ENCODE data around the gene SHC3.

SHC3 gene

DNA sequence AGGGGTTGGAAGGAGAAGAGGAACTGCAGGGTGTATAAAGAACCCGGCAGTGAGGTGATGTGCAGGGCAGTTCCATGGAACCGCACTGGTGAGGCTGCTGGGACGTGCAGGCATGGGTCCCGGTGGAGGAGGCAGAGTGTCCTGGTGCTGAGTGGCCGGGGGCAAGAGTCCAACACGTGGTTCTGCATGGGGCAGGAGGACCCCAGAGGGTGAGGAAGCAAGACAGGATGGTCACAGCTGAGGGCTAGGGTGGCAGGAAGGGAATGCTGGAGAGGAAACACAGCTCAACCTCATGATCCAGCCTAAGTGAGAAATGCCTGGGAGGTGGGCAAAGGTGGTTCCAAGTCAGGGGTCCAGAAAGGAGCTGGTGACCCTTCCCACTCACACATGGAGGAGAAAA lies 100.2 kb downstream of the SHC3 start:
- no peaks in the 10 kb centered on the region; the same call in 1 of the 2 replicates for H3K36me3 ChIP-seq (ENCODE audit: control insufficient read depth, insufficient read depth, low read length)
- H3K4me3 ChIP-seq (ENCODE audit: low read depth, low read length) = no peak overlapping the region
- no peaks in the 10 kb centered on the region for H3K9me3 ChIP-seq (ENCODE audit: control insufficient read depth, insufficient read depth, low read depth, low read length)
- no peaks in the 10 kb centered on the region for H3K4me1 ChIP-seq (ENCODE audit: control insufficient read depth, insufficient read depth, low read length)
- no peak overlapping the region for H3K27ac ChIP-seq (ENCODE audit: low read depth, low read length)
- H3K9ac ChIP-seq (ENCODE audit: low read length) = no peak overlapping the region
- no peaks in the 10 kb centered on the region for H3K27me3 ChIP-seq (ENCODE audit: control insufficient read depth, insufficient read depth, low read length)

DNA sequence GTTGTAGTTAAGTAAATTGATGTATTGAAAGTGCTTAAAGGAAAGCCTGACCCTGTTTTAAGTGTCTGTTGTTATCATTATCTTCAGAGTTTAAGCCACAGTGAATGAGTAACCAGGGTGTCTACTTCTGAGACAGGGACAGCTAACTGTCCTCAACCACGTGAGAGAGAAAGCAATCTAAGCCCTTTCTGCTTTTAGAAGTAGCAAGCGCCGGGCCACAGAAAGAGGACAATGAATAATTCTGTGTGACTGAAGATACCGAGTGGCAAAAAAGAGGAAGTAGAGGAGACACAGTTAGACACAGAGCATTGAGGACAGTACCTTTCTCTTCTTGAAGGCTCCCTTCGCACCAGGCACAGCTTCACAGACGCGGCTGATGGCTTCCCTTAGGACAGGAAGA lies 101.1 kb downstream of the SHC3 start:
- no peak overlapping the region for H3K4me3 ChIP-seq (ENCODE audit: low read depth, low read length)
- no peaks in the 10 kb centered on the region for H3K27me3 ChIP-seq (ENCODE audit: control insufficient read depth, insufficient read depth, low read length)
- no peaks in the 10 kb centered on the region for H3K4me1 ChIP-seq (ENCODE audit: control insufficient read depth, insufficient read depth, low read length)
- no peaks in the 10 kb centered on the region for H3K9me3 ChIP-seq (ENCODE audit: control insufficient read depth, insufficient read depth, low read depth, low read length)
- H3K27ac ChIP-seq (ENCODE audit: low read depth, low read length) = no peak overlapping the region
- H3K36me3 ChIP-seq (ENCODE audit: control insufficient read depth, insufficient read depth, low read length) = no peaks in the 10 kb centered on the region; the same call in 1 of the 2 replicates
- no peak overlapping the region for H3K9ac ChIP-seq (ENCODE audit: low read length)

DNA sequence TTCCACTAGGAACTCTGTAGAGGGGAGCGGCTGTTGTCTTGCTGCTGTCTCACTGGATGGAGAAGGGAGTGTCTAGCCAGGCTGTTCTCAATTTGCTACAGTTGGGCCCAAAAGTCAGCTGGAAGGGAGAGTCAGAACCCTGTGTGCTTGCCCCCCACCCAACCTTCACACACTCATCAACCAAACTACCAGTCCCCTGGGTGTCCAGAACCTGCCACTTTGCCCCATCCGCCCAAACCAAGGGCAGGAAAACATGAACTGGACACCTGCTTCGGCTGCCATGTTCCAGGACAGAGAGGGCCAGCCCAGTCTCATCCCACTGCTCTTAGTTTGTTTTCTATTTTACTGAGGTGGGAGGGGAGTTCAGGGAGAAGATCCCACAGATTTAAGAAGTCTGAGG lies 105.2 kb downstream of the SHC3 start:
- Histone ChIP-seq H3K27ac (ENCODE audit: low read depth, low read length) (no peak overlapping the region), H3K9me3 (ENCODE audit: control insufficient read depth, insufficient read depth, low read depth, low read length) (no peaks in the 10 kb centered on the region), H3K9ac (ENCODE audit: low read length) (no peak overlapping the region), H3K4me3 (ENCODE audit: low read depth, low read length) (no peak overlapping the region), H3K4me1 (ENCODE audit: control insufficient read depth, insufficient read depth, low read length) (no peaks in the 10 kb centered on the region), H3K27me3 (ENCODE audit: control insufficient read depth, insufficient read depth, low read length) (no peaks in the 10 kb centered on the region), H3K36me3 (ENCODE audit: control insufficient read depth, insufficient read depth, low read length) (no peaks in the 10 kb centered on the region; the same call in 1 of the 2 replicates)

DNA sequence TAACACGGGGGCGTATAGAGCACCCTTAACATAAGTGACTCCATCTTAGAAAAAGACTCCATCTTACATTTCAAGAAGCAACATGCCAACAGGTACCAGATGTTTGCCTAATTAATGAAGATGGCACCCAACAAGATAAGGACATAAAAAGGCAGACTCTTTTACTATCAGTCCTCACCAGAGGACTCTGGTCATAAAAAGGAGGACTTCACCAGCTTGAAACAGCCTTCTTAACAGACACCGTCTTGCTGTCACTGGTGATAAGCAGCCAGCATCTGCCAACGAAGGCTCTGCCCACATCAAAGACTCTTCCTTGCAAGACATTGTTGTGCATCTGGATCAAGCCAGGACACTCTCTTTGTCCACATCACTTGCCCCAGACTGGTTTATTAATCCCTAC lies 107.0 kb downstream of the SHC3 start:
- no peaks in the 10 kb centered on the region for H3K4me1 ChIP-seq (ENCODE audit: control insufficient read depth, insufficient read depth, low read length)
- no peaks in the 10 kb centered on the region for H3K9me3 ChIP-seq (ENCODE audit: control insufficient read depth, insufficient read depth, low read depth, low read length)
- no peaks in the 10 kb centered on the region for H3K27me3 ChIP-seq (ENCODE audit: control insufficient read depth, insufficient read depth, low read length)
- no peak overlapping the region for H3K27ac ChIP-seq (ENCODE audit: low read depth, low read length)
- H3K36me3 ChIP-seq (ENCODE audit: control insufficient read depth, insufficient read depth, low read length) = no peaks in the 10 kb centered on the region; the same call in 1 of the 2 replicates
- no peak overlapping the region for H3K4me3 ChIP-seq (ENCODE audit: low read depth, low read length)
- no peak overlapping the region for H3K9ac ChIP-seq (ENCODE audit: low read length)

DNA sequence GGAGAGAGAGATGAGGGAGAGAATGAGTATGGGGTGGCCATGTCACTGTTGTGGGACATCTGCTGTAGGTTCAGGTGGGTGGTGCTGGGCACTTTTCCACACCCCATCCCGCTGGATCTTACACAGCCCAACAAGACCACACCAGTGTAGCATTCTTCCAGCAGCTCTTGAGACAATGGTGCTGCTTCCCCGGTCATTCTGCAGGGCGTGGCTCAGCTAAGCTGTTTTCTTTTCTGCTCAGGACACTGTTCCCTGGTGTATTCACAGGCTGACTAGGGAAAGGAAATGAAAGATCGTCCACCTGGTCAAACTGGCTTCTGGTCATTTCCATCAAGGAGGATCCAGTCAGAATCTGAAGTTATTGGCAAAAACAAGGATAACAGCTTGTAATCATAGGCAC lies 111.8 kb downstream of the SHC3 start:
- Histone ChIP-seq H3K4me3 (ENCODE audit: low read depth, low read length) (no peak overlapping the region), H3K9ac (ENCODE audit: low read length) (no peak overlapping the region), H3K27me3 (ENCODE audit: control insufficient read depth, insufficient read depth, low read length) (no peaks in the 10 kb centered on the region), H3K9me3 (ENCODE audit: control insufficient read depth, insufficient read depth, low read depth, low read length) (no peaks in the 10 kb centered on the region), H3K27ac (ENCODE audit: low read depth, low read length) (no peak overlapping the region), H3K36me3 (ENCODE audit: control insufficient read depth, insufficient read depth, low read length) (no peaks in the 10 kb centered on the region), H3K4me1 (ENCODE audit: control insufficient read depth, insufficient read depth, low read length) (no peaks in the 10 kb centered on the region)

DNA sequence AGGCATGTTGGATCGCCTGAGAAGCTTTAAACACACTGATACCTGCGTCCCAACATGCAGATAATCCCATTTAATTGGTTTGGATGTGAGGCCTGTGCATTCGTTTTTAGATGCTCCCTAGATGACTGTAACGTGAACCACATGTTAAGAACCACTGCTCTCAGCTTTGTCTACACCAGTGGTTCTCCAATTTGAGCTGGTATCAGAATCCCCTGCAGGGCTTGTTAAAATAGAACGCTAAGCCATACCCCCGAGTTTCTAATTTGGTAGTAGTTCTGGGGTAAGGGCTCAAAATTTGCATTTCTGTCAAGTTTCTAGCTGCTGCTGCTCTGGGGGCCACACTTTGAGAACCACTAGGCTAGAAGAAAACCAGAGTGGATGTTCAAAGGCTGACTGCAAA lies 112.7 kb downstream of the SHC3 start:
- Histone ChIP-seq H3K4me1 (ENCODE audit: control insufficient read depth, insufficient read depth, low read length) (no peaks in the 10 kb centered on the region), H3K9me3 (ENCODE audit: control insufficient read depth, insufficient read depth, low read depth, low read length) (no peaks in the 10 kb centered on the region), H3K27me3 (ENCODE audit: control insufficient read depth, insufficient read depth, low read length) (no peaks in the 10 kb centered on the region), H3K9ac (ENCODE audit: low read length) (no peak overlapping the region), H3K4me3 (ENCODE audit: low read depth, low read length) (no peak overlapping the region), H3K36me3 (ENCODE audit: control insufficient read depth, insufficient read depth, low read length) (no peaks in the 10 kb centered on the region), H3K27ac (ENCODE audit: low read depth, low read length) (no peak overlapping the region)

DNA sequence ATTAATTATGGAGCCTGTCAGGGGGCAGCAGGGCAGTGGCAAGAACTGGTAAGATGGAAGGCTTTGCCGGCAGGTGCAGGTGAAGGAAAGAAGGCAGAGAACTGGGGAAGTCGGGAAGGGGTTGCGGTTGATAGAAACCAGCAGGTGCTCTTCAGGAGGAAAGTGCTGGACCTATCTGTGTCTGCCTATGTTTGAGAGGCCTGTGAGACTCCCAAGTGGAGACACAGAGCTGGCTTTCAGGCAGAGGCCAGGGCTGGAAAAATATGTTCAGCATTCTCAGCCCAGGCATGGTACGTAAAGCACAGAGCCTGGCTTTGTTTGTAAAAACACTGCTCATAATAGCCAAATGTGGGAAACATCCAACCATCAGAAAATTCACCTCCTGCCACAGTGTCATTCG lies 117.8 kb downstream of the SHC3 start:
- Histone ChIP-seq H3K36me3 (ENCODE audit: control insufficient read depth, insufficient read depth, low read length) (no peaks in the 10 kb centered on the region), H3K4me1 (ENCODE audit: control insufficient read depth, insufficient read depth, low read length) (no peaks in the 10 kb centered on the region), H3K9ac (ENCODE audit: low read length) (no peak overlapping the region)

DNA sequence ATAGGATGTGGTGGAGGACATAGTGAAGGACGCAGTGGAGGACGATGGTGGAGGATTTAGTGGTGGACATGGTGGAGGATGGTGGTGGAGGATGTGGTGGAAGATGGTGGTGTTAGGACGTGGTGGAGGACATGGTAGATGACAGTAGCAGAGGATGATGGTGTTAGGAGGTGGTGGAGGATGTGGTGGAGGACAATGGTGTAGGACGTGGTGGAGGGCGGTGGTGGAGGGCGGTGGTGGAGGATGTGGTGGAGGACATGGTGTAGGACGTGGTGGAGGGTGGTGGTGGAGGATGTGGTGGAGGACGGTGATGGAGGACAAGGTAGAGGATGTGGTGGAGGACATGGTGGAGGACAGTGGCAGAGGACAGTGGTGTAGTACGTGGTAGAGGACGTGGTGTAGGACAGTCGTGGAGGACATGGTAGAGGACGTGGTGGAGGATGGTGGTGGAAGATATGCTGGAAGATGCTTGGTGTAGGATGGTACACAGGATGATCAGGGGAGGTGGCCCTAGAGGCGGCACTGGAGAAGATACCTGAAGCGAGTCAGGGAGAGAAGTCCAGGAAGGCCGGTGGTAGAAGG lies 118.6 kb downstream of the SHC3 start:
- Histone ChIP-seq H3K9me3 (ENCODE audit: control insufficient read depth, insufficient read depth, low read depth, low read length) (peaks cover 18% of the 10 kb centered on the region; the same call in 1 of the 2 replicates), H3K9ac (ENCODE audit: low read length) (no peak overlapping the region), H3K4me1 (ENCODE audit: control insufficient read depth, insufficient read depth, low read length) (no peaks in the 10 kb centered on the region), H3K4me3 (ENCODE audit: low read depth, low read length) (no peak overlapping the region), H3K27ac (ENCODE audit: low read depth, low read length) (no peak overlapping the region), H3K27me3 (ENCODE audit: control insufficient read depth, insufficient read depth, low read length) (no peaks in the 10 kb centered on the region), H3K36me3 (ENCODE audit: control insufficient read depth, insufficient read depth, low read length) (no peaks in the 10 kb centered on the region)

More for the DNA sequence above, 117.8 kb downstream of the SHC3 start:
- H3K4me3 ChIP-seq (ENCODE audit: low read depth, low read length) = no peak overlapping the region
- H3K27me3 ChIP-seq (ENCODE audit: control insufficient read depth, insufficient read depth, low read length) = no peaks in the 10 kb centered on the region
- peaks cover 18% of the 10 kb centered on the region; the same call in 1 of the 2 replicates for H3K9me3 ChIP-seq (ENCODE audit: control insufficient read depth, insufficient read depth, low read depth, low read length)
- no peak overlapping the region for H3K27ac ChIP-seq (ENCODE audit: low read depth, low read length)

DNA sequence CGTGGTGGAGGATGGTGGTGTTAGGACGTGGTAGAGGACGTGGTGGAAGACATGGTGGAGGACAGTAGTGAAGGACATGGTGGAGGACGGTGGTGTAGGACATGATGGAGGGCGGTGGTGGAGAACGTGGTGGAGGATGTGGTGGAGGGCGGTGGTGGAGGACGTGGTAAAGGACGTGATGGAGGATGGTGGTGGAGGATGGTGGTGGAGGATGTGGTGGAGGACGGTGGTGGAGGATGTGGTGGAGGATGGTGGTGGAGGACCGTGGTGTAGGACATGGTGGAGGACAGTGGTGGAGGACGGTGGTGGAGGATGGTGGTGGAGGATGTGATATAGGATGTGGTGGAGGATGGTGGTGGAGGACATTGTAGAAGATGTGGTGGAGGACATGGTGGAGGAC lies 119.7 kb downstream of the SHC3 start:
- no peaks in the 10 kb centered on the region for H3K4me1 ChIP-seq (ENCODE audit: control insufficient read depth, insufficient read depth, low read length)
- no peak overlapping the region for H3K9ac ChIP-seq (ENCODE audit: low read length)
- no peak overlapping the region for H3K27ac ChIP-seq (ENCODE audit: low read depth, low read length)
- no peak overlapping the region for H3K4me3 ChIP-seq (ENCODE audit: low read depth, low read length)
- no peaks in the 10 kb centered on the region for H3K27me3 ChIP-seq (ENCODE audit: control insufficient read depth, insufficient read depth, low read length)
- peaks cover 18% of the 10 kb centered on the region; the same call in 1 of the 2 replicates for H3K9me3 ChIP-seq (ENCODE audit: control insufficient read depth, insufficient read depth, low read depth, low read length)
- no peaks in the 10 kb centered on the region for H3K36me3 ChIP-seq (ENCODE audit: control insufficient read depth, insufficient read depth, low read length)

DNA sequence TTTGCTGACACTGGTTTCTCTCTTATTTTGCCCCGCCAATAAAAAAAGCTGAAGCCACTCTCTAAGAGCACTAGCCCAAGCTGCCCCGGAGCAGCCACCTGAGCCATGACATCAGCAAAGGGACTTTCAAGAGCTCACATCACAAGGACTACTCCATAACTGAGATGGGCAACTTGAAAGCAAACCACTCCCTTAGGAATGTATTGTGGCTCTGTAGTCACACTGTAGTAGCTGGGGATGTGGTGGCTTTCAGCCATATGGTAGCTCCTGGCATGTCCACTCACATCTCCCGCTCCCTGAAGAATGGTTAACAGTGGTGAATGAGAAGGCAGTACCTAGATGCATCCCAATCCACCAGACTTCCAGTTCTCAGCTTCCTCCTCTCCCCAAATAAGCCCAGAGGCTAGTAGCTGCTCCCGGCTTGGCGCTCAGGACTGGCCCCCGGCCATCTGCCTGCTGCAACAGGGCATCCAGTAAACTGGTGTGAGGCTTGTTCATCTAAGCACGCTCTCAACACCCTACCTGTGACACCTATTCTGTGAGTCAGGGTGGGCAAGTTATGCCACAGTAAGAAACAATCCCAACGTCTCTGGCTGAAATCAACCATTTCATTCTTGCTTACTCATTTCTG lies 123.6 kb downstream of the SHC3 start:
- Histone ChIP-seq H3K9ac (ENCODE audit: low read length) (no peak overlapping the region), H3K27ac (ENCODE audit: low read depth, low read length) (no peak overlapping the region), H3K9me3 (ENCODE audit: control insufficient read depth, insufficient read depth, low read depth, low read length) (peaks cover 18% of the 10 kb centered on the region; the same call in 1 of the 2 replicates), H3K4me1 (ENCODE audit: control insufficient read depth, insufficient read depth, low read length) (no peaks in the 10 kb centered on the region), H3K36me3 (ENCODE audit: control insufficient read depth, insufficient read depth, low read length) (no peaks in the 10 kb centered on the region), H3K27me3 (ENCODE audit: control insufficient read depth, insufficient read depth, low read length) (no peaks in the 10 kb centered on the region), H3K4me3 (ENCODE audit: low read depth, low read length) (no peak overlapping the region)

DNA sequence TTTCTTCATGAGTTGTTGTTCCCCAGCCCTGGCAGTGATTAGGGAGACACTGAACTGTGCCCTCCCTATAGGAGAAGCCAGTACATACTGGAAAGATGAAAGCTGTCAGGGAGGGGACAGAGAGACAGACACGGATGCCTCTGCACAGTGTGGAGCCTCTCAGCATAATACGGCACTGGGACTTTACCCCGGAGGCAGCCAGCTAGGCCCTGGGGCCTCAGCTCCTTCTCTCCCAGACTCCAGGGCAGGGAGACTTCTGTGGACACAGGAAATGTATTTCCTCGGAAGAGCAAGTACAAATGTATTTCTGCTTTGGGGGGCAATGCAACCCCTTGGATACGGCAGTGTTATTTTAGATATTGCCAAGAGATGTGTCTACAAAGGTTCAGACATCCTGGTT lies 125.3 kb downstream of the SHC3 start:
- Histone ChIP-seq H3K9ac (ENCODE audit: low read length) (no peak overlapping the region), H3K9me3 (ENCODE audit: control insufficient read depth, insufficient read depth, low read depth, low read length) (peaks cover 4% of the 10 kb centered on the region; the same call in 1 of the 2 replicates), H3K36me3 (ENCODE audit: control insufficient read depth, insufficient read depth, low read length) (no peaks in the 10 kb centered on the region), H3K27ac (ENCODE audit: low read depth, low read length) (no peak overlapping the region), H3K4me1 (ENCODE audit: control insufficient read depth, insufficient read depth, low read length) (no peaks in the 10 kb centered on the region), H3K27me3 (ENCODE audit: control insufficient read depth, insufficient read depth, low read length) (no peaks in the 10 kb centered on the region), H3K4me3 (ENCODE audit: low read depth, low read length) (no peak overlapping the region)
